GM21717 (cell line): ENCODE results near the gene SPP2.

Source experiments
- ATAC-seq: cut with Tn5 transposase; IDR thresholded peaks from one replicate; pipeline ENCODE4 v1.9.1; 2021; ENCODE audit warnings: mild to moderate bottlenecking, moderate library complexity; ENCODE audit not compliant: unreplicated experiment

Gene SPP2

GRCh38 chr2:234050455-234051135 lies at the start of gene SPP2:
Gene SPP2, plus strand, starts transcription at chr2:234050702. Its CDS starts 85 bp downstream, at chr2:234050787.
- no peak for ATAC-seq

- no peak for ATAC-seq
Observed at GRCh38 chr2:234001380-234002160, 48.9 kb upstream of the SPP2 start.

GRCh38 chr2:234002281-234002680 lies 48.2 kb upstream of the SPP2 start:
- no peak for ATAC-seq

- ATAC-seq: no peak
Observed at GRCh38 chr2:234003972-234004617, 46.4 kb upstream of the SPP2 start.

GRCh38 chr2:234005126-234005525 lies 45.4 kb upstream of the SPP2 start:
- no peak for ATAC-seq

- ATAC-seq: no peak
Observed at GRCh38 chr2:234006501-234006900, 44.0 kb upstream of the SPP2 start.

GRCh38 chr2:234014427-234014826 lies 36.1 kb upstream of the SPP2 start:
- no peak for ATAC-seq

GRCh38 chr2:234015861-234016260 lies 34.6 kb upstream of the SPP2 start:
- no peak for ATAC-seq

- no peak for ATAC-seq
Observed at GRCh38 chr2:234019896-234020295, 30.6 kb upstream of the SPP2 start.

- no peak for ATAC-seq
Observed at GRCh38 chr2:234020332-234020731, 30.2 kb upstream of the SPP2 start.

GRCh38 chr2:234022424-234022823 lies 28.1 kb upstream of the SPP2 start:
- ATAC-seq: no peak

GRCh38 chr2:234024304-234024703 lies 26.2 kb upstream of the SPP2 start:
- ATAC-seq: no peak

GRCh38 chr2:234025466-234025865 lies 25.0 kb upstream of the SPP2 start:
- no peak for ATAC-seq

- no peak for ATAC-seq
Observed at GRCh38 chr2:234025891-234026401, 24.6 kb upstream of the SPP2 start.

- no peak for ATAC-seq
Observed at GRCh38 chr2:234026693-234027254, 23.7 kb upstream of the SPP2 start.

GRCh38 chr2:234027641-234028040 lies 22.9 kb upstream of the SPP2 start:
- ATAC-seq: no peak

GRCh38 chr2:234029150-234029733 lies 21.3 kb upstream of the SPP2 start:
- ATAC-seq: no peak

GRCh38 chr2:234031207-234031606 lies 19.3 kb upstream of the SPP2 start:
- ATAC-seq: no peak

GRCh38 chr2:234032279-234032856 lies 18.1 kb upstream of the SPP2 start:
- no peak for ATAC-seq

GRCh38 chr2:234033174-234033573 lies 17.3 kb upstream of the SPP2 start:
- no peak for ATAC-seq

- ATAC-seq: no peak
Observed at GRCh38 chr2:234033885-234034284, 16.6 kb upstream of the SPP2 start.
